SKM-1 (cell line): Measurements from ENCODE around the gene ZNF485.

ENCODE experiments used
- DNase-seq: peaks from one replicate; lab custom pipeline; 2025; ENCODE audit not compliant: unreplicated experiment; lab: John Stamatoyannopoulos, UW

Gene ZNF485

DNA sequence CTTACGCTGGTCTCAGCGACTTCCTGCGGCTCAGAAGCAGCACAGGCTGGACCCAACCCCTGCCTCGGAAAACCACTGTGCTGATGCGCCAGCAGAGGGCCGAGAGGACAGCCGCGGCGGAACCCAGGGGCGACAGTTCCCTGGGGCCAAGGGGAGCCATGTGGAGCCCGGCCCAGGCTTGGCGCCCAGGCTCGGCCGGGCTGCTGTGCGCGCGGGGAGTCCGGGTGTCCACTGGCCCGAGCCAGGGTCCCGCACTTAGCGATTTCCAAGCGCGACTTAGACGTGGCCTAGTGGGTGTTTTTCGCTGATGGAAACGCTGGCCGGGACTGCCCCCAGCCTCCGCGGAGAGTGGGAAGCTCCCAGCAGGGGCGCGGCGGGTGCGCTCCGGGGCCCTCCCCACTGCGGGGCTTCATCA lies 61.1 kb downstream of the ZNF485 start:
- no peak for DNase-seq
